Adipose tissue (tissue), 3 donors: Measurements from ENCODE around the gene TMEM167B. TPM values are rescaled to one million over a fixed set of nuclear protein-coding genes. Genes with fewer than 3 reads are reported as not detected.

ENCODE experiments used
- H3K27ac ChIP-seq: one replicate; pipeline ENCODE4 v1.5.1; 2013; ENCODE audit warnings: low read depth, low read length
- WGBS, 3 donors: extraction: QIAGEN DNeasy Blood & Tissue Kit; methylation state at CpG; one replicate each; pipeline ENCODE4 v1.1.7; 2013; 5-methylcytosine and 5-hydroxymethylcytosine counted together
- polyA plus RNA-seq, 3 donors: library from polyadenylated mRNA; stranded (reverse); fragments of 200-250 nt; gene quantifications; one replicate each; pipeline ENCODE4 v1.2.3, GENCODE V29; 2013
- donor health status: healthy with polysubstance abuse.
- donor health status: Bipolar disorder and iron deficiency.
- donor health status: healthy.

The TMEM167B gene
- polyA plus RNA-seq, 3 donors: 15.4 to 25.5 (median 18.8) TPM

GRCh38 chr1:109078317-109078716 lies 12.2 kb upstream of the TMEM167B start:
- H3K27ac ChIP-seq: no peak overlapping the region
- WGBS, 3 donors: 71 to 86% (median 84%) methylated on average over 1 of the region's 1 CpG

DNA sequence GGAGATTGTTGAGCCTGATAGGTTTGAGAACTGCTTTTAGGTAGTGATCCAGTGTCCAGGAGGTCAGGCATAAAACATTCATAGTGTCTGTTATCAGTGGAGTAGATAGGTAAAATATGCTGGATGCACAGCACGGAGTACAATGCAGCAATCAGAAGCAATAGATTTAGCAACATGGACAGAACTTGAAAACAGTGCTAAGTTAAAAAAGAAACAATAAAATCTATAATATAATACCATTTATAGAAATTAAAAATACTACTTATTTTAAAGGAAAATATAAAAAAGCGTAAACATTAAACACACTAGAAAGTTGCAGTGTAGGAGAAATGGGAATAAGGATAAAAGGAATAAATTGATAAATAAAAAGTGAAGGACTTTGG lies 11.3 kb upstream of the TMEM167B start:
- H3K27ac ChIP-seq: no peak overlapping the region
- WGBS, 3 donors: 90 to 98% (median 94%) methylated on average over 2 of the region's 2 CpGs

- 70 to 88% (median 77%) methylated on average over 5 of the region's 5 CpGs for WGBS, 3 donors
- H3K27ac ChIP-seq: no peak overlapping the region
Observed at GRCh38 chr1:109080441-109081082, 10.0 kb upstream of the TMEM167B start.

GRCh38 chr1:109083501-109083900 lies 7.1 kb upstream of the TMEM167B start:
- WGBS, 3 donors: 83 to 94% (median 91%) methylated on average over 3 of the region's 3 CpGs

DNA sequence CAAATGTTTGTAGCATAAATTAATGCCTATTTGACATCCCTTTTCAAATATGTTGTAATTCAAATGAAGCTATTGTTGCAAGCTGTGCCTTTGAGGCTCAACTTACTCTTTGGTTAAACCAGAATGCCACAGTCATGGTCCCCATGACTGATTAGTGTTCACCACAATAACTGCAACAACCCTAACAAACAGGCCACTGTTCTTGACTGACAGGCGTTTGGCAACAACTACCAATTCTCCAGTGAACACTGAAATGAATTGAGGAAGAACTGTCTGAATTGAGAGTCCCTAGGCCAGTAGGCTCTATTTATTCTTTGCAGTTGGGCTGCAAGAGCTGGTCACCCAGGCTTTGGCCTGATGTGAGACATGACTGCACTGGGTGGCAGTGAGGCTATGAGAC lies 6.6 kb upstream of the TMEM167B start:
- WGBS, 3 donors: 42 to 47% (median 45%) methylated on average over 1 of the region's 1 CpG
- no peak overlapping the region for H3K27ac ChIP-seq

More at GRCh38 chr1:109083501-109083900, 7.1 kb upstream of the TMEM167B start:
- no peak overlapping the region for H3K27ac ChIP-seq

GRCh38 chr1:109084563-109085517 lies 5.7 kb upstream of the TMEM167B start:
- no peak overlapping the region for H3K27ac ChIP-seq
- 78 to 87% (median 86%) methylated on average over 13 of the region's 13 CpGs for WGBS, 3 donors

GRCh38 chr1:109089242-109090015 lies 1.1 kb upstream of the TMEM167B start:
- 47 to 78% (median 68%) methylated on average over 31 of the region's 31 CpGs for WGBS, 3 donors

GRCh38 chr1:109091078-109091838 lies 694 bp downstream of the TMEM167B start:
- H3K27ac ChIP-seq: peak overlapping the region; percentile 75
- 1 to 2% (median 1%) methylated on average over 13 of the region's 13 CpGs for WGBS, 3 donors

More at GRCh38 chr1:109089242-109090015, 1.1 kb upstream of the TMEM167B start:
- no peak overlapping the region for H3K27ac ChIP-seq

DNA sequence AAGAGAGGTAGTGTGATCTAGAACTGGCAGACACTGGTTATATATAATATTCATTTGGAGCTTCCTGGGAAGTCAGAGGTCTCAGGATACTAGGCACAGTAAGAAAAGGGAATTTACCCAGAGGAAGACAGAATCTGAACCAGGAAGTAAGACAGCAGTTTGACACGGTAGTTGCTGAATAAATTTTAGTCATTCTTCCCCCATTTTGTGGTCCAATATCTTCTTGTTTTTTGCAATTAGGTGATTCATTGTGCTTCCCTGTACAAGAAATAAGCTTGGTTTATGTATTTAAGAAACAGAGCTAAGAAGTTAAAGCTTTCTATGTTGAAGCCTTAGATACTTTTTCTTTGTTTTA lies 1.3 kb downstream of the TMEM167B start:
- peak overlapping the region; percentile 75 for H3K27ac ChIP-seq
- WGBS, 3 donors: 0% methylated on average over 1 of the region's 1 CpG

DNA sequence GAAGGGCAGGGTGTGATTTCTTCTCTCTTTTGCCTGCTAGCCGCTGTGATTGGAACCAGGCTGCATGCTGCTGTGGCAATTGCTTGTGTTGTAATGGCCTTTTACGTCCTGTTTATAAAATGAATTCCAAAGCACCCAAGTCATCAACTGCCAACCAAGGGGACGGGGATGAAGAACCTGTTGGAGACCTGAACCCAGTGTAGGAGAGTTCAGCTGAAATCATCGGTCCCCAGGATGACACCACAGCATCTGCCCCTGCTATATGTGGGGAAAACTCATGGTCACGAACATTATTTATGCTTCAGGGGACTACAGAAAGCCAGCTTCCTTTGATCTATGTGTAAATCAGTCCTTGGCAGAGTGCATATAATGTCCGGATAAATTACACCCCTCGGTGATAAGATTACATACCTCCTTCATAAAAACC lies 3.8 kb downstream of the TMEM167B start:
- WGBS, 3 donors: 73 to 80% (median 74%) methylated on average over 7 of the region's 7 CpGs
- H3K27ac ChIP-seq: no peak overlapping the region

DNA sequence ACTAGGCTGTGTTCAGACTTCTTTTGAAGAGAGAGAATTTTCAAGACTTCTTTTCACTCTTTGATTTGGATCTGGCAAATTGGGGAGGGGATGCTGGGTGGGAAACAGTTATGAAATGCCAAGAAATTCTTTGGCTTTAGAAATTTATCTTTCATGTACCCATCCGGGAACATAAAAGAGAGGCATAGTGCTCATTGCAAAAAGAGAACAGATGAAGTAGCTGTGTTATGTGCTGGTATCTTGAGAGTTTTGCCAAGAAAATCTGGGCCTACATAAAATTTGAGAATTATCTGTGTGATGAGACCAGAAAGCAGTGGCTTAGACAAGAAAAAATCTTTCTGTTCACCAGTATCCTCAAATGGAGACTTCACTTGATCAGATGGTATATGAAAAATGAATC lies 4.3 kb downstream of the TMEM167B start:
- 75 to 89% (median 83%) methylated on average over 1 of the region's 1 CpG for WGBS, 3 donors
- no peak overlapping the region for H3K27ac ChIP-seq

GRCh38 chr1:109095631-109096030 lies 5.1 kb downstream of the TMEM167B start:
- 93 to 96% (median 95%) methylated on average over 1 of the region's 1 CpG for WGBS, 3 donors
- no peak overlapping the region for H3K27ac ChIP-seq

- H3K27ac ChIP-seq: no peak overlapping the region
- WGBS, 3 donors: 28 to 65% (median 59%) methylated on average over 1 of the region's 1 CpG
Observed at GRCh38 chr1:109096120-109096519, 5.6 kb downstream of the TMEM167B start.

DNA sequence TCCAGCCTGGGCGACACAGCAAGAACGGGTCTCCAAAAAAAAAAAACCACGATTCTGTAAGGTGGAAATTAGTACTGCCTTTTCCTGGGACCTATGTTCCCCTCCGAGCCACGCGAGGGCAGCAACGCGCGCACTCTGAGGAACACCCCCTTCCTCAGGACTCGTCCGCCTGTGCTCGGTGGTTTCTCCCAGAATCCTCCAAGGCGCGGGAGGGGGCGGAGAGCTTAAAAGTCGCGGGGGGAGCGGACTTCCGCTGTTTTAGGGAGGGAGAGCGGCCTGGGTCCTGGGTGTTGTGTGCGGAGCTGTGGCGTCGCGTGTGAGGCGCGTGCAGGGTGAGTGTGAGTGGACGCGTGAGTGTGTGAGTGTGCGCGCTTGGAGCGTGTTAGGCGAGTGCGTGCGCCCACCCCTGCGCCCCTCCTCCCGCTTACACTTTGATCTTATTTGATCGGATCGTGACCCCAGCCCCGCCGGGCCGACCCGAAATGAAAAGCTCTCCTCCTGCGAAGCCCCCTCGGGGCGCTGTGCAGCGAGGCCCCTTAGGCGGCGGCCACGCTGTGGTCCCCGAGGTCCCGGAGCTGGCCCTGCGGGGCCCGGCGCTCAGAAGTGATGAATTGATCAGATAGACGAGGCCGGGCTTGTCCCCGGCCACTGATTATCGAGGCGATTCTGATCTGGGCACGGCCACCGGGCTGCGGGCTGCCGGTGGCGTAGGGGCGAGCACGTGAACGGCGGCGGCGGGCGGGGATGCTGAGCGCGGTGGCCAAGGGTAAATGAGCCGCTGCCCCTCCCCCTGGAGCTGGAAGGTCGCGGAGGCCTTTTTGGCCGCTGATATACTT lies 9.6 kb downstream of the TMEM167B start:
- 0 to 1% (median 0%) methylated on average over 77 of the region's 77 CpGs for WGBS, 3 donors
- peak overlapping the region; percentile 80 for H3K27ac ChIP-seq

- 88 to 94% (median 88%) methylated on average over 20 of the region's 20 CpGs for WGBS, 3 donors
- H3K27ac ChIP-seq: no peak overlapping the region
Observed at GRCh38 chr1:109104364-109105151, 14.0 kb downstream of the TMEM167B start.

DNA sequence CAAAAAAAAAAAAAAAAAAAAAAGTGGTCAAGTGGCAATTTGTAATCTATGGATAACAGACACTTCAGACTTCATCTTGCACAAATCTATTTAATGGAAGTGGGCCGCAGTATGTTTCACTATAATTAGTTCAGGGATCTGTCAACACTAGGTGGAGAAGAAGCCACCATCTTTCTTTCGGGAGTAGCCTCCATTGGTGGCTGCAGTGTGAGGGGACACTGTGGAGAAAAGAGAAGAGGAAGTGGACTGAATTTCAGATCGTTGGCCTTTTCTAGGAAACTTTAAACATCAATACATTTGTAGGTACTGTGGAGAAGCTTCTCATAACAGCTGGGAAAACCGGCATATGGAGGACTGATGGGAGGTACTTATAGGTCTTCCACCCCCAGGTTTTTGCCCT lies 15.3 kb downstream of the TMEM167B start:
- WGBS, 3 donors: 56 to 81% (median 74%) methylated on average over 4 of the region's 4 CpGs
- H3K27ac ChIP-seq: no peak overlapping the region

DNA sequence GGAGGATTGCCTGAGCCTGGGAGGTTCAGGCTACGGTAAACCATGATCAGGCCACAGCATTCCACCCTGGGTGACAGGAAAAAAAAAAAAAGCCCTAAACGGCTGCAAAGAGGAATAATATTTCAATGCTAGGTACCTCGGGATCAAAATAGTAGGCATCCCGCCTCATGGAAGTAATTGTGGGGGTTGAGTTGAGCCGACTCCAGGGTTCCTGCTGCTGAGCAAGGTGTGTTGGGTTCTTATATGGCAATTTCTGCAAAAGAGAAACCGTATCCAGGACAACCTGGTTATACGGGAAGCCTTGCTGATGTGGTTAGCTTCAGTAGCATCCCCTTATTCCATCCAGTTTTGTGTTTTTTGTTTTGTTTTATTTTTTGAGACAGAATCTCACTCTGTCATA lies 17.2 kb downstream of the TMEM167B start:
- no peak overlapping the region for H3K27ac ChIP-seq
- WGBS, 3 donors: 86 to 90% (median 87%) methylated on average over 7 of the region's 7 CpGs
